NOMO-1 (cell line): Measurements from ENCODE around the gene ATP6V1G1.

Experiments
- DNase-seq, 2 experiments: peaks; one replicate each; lab custom pipeline; 2025; ENCODE audit not compliant: unreplicated experiment in 2 of 2; lab: John Stamatoyannopoulos, UW

ATP6V1G1 gene

DNA sequence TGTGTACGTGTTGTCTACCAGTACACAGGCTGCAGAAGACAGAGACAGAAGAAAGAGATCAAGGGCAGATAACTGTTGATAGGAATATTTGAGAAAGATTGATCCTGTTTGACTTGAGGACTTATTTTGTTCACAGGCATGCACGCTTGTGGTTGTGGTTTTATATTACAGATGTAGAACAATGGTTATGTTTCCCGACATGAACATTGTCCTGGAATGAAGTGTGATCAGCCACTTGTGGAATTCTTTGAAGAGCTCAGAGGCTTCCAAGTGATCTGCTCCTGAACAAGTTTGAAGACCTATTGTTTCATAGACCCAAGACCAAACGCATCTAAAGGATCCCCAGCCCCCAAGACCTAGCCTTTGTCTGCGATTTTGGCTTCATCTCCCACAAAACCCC, 56.3 kb downstream of the ATP6V1G1 start:
- no peak for DNase-seq
